ENCODE measurements around the gene MVB12B. TPM values are rescaled to one million over a fixed set of nuclear protein-coding genes. Genes with fewer than 3 reads are reported as not detected.
A peak's percentile ranks its signal among the peaks of the same experiment; 100 is the strongest.

Gene MVB12B
- total and polyA plus RNA-seq, 2 donors from 2014 or later: 4.5 to 12.3 TPM

- Histone ChIP-seq H3K4me3 (ENCODE audit: low read length in 3 of 3) (no peak overlapping the region), H3K36me3 (ENCODE audit: control insufficient read depth in 2 of 3, insufficient read depth in 3 of 3, low read length in 3 of 3) (no peaks in the 10 kb centered on the region), H3K27ac (ENCODE audit: low read depth in 2 of 2, low read length in 2 of 2) (no peak overlapping the region), H3K27me3 (ENCODE audit: control insufficient read depth, insufficient read depth, low read length) (no peaks in the 10 kb centered on the region), H3K9me3 (ENCODE audit: control insufficient read depth in 2 of 3, insufficient read depth in 1 of 3, low read length in 3 of 3) (no peaks in the 10 kb centered on the region), H3K9ac (ENCODE audit: low read length in 3 of 3) (no peak overlapping the region), H3K4me1 (ENCODE audit: control insufficient read depth in 2 of 3, insufficient read depth in 2 of 3, low read depth in 1 of 3, low read length in 3 of 3) (no peaks in the 10 kb centered on the region)
- intact Hi-C loops (cut with DNase I): no loop called here
- DNase-seq (no peak), FAIRE-seq (no peak)
- TF ChIP-seq, protein P1, sequence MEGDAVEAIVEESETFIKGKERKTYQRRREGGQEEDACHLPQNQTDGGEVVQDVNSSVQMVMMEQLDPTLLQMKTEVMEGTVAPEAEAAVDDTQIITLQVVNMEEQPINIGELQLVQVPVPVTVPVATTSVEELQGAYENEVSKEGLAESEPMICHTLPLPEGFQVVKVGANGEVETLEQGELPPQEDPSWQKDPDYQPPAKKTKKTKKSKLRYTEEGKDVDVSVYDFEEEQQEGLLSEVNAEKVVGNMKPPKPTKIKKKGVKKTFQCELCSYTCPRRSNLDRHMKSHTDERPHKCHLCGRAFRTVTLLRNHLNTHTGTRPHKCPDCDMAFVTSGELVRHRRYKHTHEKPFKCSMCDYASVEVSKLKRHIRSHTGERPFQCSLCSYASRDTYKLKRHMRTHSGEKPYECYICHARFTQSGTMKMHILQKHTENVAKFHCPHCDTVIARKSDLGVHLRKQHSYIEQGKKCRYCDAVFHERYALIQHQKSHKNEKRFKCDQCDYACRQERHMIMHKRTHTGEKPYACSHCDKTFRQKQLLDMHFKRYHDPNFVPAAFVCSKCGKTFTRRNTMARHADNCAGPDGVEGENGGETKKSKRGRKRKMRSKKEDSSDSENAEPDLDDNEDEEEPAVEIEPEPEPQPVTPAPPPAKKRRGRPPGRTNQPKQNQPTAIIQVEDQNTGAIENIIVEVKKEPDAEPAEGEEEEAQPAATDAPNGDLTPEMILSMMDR (IDR thresholded peaks at IDR 0.05; ENCODE audit: borderline replicate concordance, extremely low read depth, insufficient read depth): no peak
Measured at GRCh38 chr9:126292736-126293521, 33.7 kb upstream of the MVB12B start.

- H3K4me1 ChIP-seq (ENCODE audit: control insufficient read depth in 2 of 3, insufficient read depth in 2 of 3, low read depth in 1 of 3, low read length in 3 of 3): no peaks in the 10 kb centered on the region
- H3K4me3 ChIP-seq (ENCODE audit: low read length in 3 of 3): no peak overlapping the region
- intact Hi-C loops (cut with DNase I): no loop called here
- H3K9me3 ChIP-seq (ENCODE audit: control insufficient read depth in 2 of 3, insufficient read depth in 1 of 3, low read length in 3 of 3): no peaks in the 10 kb centered on the region
- no peaks in the 10 kb centered on the region for H3K36me3 ChIP-seq (ENCODE audit: control insufficient read depth in 2 of 3, insufficient read depth in 3 of 3, low read length in 3 of 3)
- TF ChIP-seq, protein P1 (IDR thresholded peaks at IDR 0.05; ENCODE audit: borderline replicate concordance, extremely low read depth, insufficient read depth): no peak
- FAIRE-seq: no peak
- no peak overlapping the region for H3K9ac ChIP-seq (ENCODE audit: low read length in 3 of 3)
- no peak overlapping the region for H3K27ac ChIP-seq (ENCODE audit: low read depth in 2 of 2, low read length in 2 of 2)
- no peaks in the 10 kb centered on the region for H3K27me3 ChIP-seq (ENCODE audit: control insufficient read depth, insufficient read depth, low read length)
- DNase-seq: no peak
Measured at GRCh38 chr9:126293522-126293889, 33.1 kb upstream of the MVB12B start.

- no peak overlapping the region for H3K4me3 ChIP-seq (ENCODE audit: low read length in 3 of 3)
- H3K27ac ChIP-seq (ENCODE audit: low read depth in 2 of 2, low read length in 2 of 2): no peak overlapping the region
- no peak overlapping the region for H3K9ac ChIP-seq (ENCODE audit: low read length in 3 of 3)
- DNase-seq: peak in 1 of 5 donors; percentile 29
- no peaks in the 10 kb centered on the region for H3K9me3 ChIP-seq (ENCODE audit: control insufficient read depth in 2 of 3, insufficient read depth in 1 of 3, low read length in 3 of 3)
- FAIRE-seq: no peak
- TF ChIP-seq, protein P1 (IDR thresholded peaks at IDR 0.05; ENCODE audit: borderline replicate concordance, extremely low read depth, insufficient read depth): no peak
- H3K27me3 ChIP-seq (ENCODE audit: control insufficient read depth, insufficient read depth, low read length): no peaks in the 10 kb centered on the region
- intact Hi-C loops (cut with DNase I): no loop called here
- H3K4me1 ChIP-seq (ENCODE audit: control insufficient read depth in 2 of 3, insufficient read depth in 2 of 3, low read depth in 1 of 3, low read length in 3 of 3): no peaks in the 10 kb centered on the region
- no peaks in the 10 kb centered on the region for H3K36me3 ChIP-seq (ENCODE audit: control insufficient read depth in 2 of 3, insufficient read depth in 3 of 3, low read length in 3 of 3)
Measured at GRCh38 chr9:126294331-126295081, 32.1 kb upstream of the MVB12B start.

All from kidney (tissue), 14 donors.